ENCODE measurements around the gene ENKUR.
A peak's percentile ranks its signal among the peaks of the same experiment; 100 is the strongest.
"Not testable (repeated sequence)": the region's sequence is repeated elsewhere in the genome, so short reads cannot be mapped to it uniquely, and the experiment has no call there.

Gene ENKUR

GRCh38 chr10:25024528-25024927 lies 8.6 kb upstream of the ENKUR start:
- no peak for DNase-seq

- no peak for DNase-seq
These were observed 7.3 kb upstream of the ENKUR start for GRCh38 chr10:25023278-25023677.

GRCh38 chr10:25018703-25019102 lies 2.7 kb upstream of the ENKUR start:
- DNase-seq: no peak

DNA sequence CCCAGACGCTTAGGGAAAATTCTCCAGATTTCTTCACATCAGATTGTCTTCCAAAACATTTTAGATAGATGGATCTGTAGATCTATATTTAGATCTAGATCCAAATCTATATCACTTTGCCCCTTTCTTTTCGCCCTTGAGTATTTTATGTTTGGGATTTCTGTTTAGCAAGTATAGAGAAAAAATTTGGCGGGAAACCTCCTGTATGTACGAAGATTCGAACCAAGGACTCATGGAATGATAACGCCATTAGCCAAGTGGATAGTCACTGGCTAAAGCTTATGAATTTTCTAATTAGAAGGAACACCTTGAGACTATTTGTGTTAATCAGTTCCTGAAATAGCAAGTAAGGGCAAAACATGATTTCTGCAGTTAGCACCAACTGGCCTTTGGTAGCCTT lies 1.7 kb upstream of the ENKUR start:
- DNase-seq: no peak

DNA sequence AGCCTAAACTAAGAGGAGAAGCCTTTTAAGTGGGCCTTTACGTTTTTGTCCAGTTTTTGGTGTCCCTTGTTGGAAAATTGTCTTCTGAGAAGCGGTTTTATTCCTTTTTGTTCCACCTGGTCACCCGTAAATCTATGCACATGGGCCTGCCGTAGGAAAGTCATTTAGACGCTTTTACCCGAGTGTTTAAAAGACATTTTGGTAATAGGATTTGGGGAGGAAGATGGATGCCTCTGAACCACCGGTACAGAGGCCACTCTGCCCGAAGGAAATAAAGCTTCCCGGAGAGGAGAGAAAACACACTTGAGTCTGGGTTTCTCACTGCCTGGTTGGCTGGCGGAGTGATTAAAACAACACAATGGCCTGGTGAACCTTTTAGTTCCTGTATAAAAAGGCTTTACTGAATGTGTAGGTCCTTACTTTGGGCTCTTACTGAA lies 1.2 kb upstream of the ENKUR start:
- DNase-seq: peak in 20 of 58 donors; percentile 1 to 65 (median 43)

DNA sequence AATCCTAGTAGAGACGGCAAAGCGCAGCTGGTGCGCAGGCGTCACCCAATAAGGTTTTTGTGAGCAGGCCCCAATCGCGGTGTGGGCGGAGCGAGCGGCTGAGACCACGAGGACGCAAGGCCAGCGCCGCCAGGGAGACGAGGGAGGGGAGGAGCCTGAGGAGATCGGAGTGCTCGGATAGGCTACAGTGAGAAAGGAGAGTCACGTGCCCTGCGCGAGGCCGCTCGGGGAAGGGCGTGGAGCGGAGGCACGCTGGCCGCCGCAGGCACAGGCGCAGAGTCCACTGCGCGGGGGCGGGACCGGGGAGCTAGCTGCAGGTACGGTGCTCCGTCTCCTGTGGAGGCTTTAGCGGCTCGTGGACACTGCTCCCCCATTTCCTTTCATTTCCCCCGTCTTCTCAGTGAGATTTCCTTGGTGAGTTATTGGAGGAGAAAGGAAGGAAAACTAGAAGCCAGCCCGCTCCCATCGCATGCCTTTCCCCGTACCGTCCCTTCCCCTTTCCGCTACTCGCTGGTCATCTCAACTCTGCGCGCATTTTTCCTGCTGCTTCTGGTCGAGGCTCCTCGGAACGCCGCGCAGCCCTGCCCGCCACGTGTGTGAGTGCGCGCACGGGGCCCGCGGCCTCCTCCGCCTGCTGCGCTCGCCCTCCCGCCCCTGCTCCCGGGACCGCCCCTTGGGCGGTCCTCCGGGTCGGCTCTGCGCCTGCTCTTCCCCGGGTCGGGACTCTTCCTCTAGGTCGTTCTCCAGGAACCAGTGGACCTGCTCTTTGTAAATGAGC lies 607 bp upstream of the ENKUR start, which contains the start of gene THNSL1:
Gene THNSL1 (plus strand): TSS at position 237 of the 778 bp plus-strand sequence. CDS start 6,612 bp downstream, outside the sequence.
- DNase-seq: peak; percentile 79 to 99 (median 98)

DNA sequence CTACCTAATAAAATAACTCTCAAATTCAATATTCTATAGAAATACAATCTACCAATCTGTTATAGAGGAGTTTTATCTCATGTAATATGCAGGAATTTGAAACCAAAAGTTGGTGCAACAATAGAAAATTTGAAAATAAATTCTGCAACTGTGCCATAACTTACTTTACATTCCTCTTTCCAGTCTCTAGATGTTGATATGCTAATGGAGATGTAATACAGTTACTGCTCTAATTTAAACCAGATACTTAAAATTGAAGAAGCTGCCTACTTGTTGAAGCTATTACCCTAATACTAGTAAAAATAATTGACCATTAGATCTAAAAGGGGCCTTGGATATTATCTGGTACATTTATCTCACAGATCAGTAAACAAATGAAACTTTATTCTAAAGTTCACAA lies 1.4 kb downstream of the ENKUR start:
- DNase-seq: no peak

- not testable (repeated sequence) for DNase-seq
These were observed 4.4 kb downstream of the ENKUR start for GRCh38 chr10:25011591-25011990.

DNA sequence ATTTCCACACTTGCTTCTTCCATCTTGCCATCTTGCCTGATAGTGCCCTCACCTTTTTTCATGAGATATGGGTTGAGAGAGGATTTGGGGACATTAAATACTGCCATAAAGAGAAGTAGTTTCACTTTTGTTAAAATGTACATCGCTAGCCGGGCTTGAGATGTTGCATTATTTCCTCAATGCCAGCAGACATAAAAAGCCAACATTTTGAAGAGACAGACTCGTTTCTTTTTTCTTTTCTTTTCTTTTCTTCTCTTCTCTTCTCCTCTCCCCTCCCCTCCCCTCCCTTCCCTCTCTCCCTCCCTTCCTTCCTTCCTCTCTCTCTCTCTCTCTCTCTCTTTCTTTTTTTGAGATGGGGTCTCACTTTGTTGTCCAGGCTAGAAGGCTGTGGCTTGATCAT lies 17.9 kb downstream of the ENKUR start:
- no peak for DNase-seq

- DNase-seq: no peak
These were observed 20.9 kb downstream of the ENKUR start for GRCh38 chr10:24995072-24995471.

DNA sequence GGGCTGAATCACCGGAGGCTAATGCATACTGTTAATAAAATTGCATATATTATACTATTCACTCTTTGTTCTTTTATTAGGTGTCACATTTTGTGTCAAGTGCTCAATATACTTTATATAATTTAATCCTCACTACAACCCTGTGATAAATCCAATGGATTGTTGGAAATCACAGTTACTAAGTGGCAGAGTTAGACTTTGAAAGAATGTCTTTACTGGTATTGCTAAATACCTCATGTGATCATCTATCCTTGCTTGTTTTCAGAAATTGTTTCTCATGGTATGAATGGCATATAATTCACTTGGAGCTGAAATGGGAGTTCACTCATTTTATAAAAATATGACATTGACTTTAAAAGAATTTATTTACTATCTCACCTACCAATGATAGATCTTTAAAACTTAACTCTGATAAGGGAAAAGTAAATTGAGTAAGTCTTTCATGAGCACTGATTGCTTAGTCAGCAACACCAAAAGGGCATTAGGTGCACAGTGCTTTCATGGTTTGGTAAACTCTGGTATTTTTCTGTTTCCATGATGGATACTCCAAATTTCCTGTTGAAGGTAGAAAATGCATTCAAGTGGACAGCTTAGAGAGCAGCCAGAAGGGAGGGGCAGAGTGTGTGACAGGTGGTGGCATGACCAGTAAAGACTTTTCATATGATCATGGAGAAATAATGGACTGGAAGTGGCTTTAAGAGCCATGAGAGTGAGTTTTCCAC lies 22.6 kb downstream of the ENKUR start:
- no peak for DNase-seq

DNA sequence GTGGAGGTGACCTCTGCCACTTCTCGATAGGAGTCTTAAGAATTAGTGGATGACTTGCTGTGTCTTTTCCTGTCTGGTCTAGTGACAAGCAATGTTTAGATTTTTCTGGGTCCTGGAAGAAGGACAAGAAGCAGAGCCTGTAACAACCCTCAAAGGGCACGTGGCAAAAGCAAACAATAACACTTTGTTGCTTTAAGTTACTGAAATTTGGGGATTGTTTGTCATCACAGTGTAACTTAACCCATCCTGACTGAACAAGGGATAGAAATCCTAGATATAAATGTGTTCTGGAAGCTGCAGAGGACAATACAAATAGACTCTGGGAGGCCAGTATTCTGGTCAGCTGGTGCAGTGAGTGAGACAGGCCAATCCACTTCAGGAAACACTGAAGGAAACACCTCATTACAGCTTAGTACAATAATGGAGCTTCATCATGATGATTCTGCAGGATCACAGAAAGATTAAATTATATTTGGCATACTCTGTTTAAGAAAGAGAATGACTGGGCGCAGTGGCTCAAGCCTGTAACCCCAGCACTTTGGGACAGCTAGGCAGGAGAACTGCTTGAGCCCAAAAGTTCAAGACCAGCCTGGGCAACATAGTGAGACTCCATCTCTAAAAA lies 23.3 kb downstream of the ENKUR start:
- DNase-seq: no peak

DNA sequence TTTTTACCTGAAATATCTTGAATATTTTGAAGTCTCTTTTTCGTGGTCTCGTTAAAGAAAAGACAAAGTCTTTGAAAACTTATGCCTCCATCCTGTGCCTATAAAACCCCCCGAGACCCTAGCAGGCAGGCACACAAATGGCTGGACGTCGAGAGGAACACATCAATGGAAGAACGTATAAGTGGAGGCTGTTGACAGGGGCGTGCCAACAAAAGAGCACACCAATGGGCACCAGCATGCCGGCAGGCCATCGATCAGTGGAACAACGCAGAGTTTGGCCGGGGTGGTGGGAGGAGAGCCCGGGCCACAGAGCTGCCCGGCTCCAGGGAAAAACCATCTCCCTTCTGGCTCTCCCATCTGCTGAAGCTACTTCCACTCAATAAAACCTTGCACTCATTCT lies 24.7 kb downstream of the ENKUR start:
- no peak for DNase-seq

DNA sequence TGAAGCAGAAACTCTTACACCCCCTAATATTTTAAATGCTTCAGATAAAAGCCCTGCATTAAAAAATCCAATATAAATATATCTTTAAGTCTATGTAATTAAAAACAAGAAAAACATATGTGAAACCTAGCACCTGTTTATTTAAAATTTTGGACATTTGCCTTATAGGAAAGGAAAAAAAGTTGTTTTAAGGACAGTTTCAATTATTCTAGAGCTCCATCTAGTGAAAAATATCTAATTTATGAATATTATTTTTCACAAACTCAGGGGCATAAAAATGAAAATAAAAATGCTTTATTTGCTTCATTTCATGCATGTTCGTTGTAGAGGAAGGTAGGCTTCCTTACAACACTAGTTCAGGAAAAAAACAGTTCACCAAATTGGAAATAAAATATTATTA lies 26.1 kb downstream of the ENKUR start:
- no peak for DNase-seq

DNA sequence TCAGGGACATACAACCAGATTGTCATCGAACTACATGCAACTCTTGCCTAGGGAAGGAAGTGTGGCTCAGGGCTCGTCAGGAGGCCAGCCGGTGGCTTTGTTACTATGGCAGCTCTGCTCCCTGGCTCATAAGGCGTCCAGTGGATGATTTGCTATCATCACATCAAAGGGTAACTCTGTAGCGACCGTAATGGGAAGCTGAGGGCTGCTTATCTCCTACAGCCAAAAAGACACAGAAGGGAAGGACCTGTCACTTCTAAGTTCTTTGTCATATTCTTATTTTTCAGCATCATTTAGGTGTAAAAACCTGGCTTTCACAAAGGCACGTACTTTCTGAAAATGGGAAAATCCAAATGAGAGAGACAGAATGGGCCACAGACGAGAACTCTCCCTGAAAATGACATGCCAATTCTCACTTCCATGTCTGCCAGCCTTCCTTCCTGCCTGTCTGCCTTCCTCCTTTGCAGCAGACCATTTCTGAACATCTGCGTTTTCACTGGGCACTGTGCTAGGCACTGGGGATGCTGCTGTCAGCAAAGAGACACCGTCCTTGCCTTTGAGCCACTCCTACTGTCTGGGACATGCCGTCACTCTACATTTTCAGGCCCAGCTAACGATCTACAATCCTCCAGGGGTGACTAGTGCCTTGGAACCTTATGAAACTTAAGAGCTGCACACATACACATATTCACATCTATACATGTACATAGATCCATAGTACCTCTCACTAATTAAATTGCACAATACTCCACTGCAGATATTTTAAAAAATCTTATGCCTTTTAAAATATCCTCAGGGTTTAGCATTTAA lies 26.9 kb downstream of the ENKUR start:
- peak in 21 of 58 donors; percentile 2 to 42 (median 10) for DNase-seq

DNA sequence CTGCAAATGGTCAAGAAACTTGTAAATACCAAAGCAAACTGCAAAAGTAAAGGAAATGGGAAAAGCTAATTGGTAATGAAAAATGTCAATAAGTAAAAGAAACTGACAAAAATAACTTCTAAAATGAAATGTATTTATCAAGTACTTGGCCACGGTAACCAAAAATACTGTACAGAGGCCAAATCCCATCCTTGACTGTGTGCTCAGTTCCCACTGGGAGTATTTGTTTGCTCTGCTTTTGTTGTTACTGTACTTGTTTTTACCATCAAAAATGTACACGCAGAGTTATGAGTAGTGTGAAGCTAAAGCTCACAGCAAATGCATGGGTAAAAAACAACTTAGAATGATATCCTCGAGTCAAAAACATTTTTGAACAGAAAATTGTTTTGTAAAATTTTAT lies 31.1 kb downstream of the ENKUR start:
- DNase-seq: no peak

- no peak for DNase-seq
These were observed 32.0 kb downstream of the ENKUR start for GRCh38 chr10:24983946-24984345.

DNA sequence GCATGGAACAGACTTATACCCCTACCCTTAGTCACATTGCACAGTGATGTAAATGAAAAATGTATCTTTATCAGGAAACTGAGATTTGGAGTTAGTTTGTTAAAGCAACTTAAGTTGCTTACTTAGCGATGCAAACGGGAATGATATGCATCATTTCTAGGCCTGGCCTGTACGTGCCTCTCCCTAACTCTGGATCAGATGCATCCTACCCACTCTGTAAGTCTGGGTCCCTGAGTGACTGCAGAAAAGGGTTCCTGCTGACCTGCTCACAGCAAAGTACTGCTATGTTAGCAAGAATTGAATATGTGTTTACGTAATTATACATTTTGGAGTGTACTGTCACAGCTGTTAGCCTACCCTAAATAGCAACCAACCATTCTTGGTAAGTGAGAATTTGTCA lies 32.8 kb downstream of the ENKUR start:
- DNase-seq: no peak

GRCh38 chr10:24982319-24983112 lies 33.4 kb downstream of the ENKUR start:
- DNase-seq: no peak

GRCh38 chr10:24981161-24981710 lies 34.7 kb downstream of the ENKUR start:
- DNase-seq: no peak
